ENCODE measurements around the gene SLC8A1. TPM values are rescaled to one million over a fixed set of nuclear protein-coding genes. Genes with fewer than 3 reads are reported as not detected.

Gene SLC8A1
- total RNA-seq, 1 donor from 2014 or later, result 9.6 TPM

GRCh38 chr2:40352041-40352702 lies 99.7 kb downstream of the SLC8A1 start:
- no peak for DNase-seq (ENCODE audit: low spot score)
- Mint-ChIP-seq H3K27ac (no peak overlapping the region), H3K27me3 (ENCODE audit: insufficient read depth, low read depth) (no peaks in the 10 kb centered on the region), H3K36me3 (no peaks in the 10 kb centered on the region), H3K4me3 (no peak overlapping the region), H3K9me3 (no peaks in the 10 kb centered on the region), H3K4me1 (peaks cover 7% of the 10 kb centered on the region)
- TF ChIP-seq CTCF (IDR thresholded peaks at IDR 0.05), result no peak
- no peak for TF ChIP-seq EZH2 (IDR thresholded peaks at IDR 0.05)
- no peak for TF ChIP-seq EZH2phosphoT487 (IDR thresholded peaks at IDR 0.05)
- no peak overlapping the region for H3K27ac ChIP-seq
- H3K4me2 ChIP-seq, result no peak overlapping the region
- no peaks in the 10 kb centered on the region for H3K4me1 ChIP-seq
- no peaks in the 10 kb centered on the region for H3K27me3 ChIP-seq
- no peaks in the 10 kb centered on the region for H3F3A ChIP-seq (ENCODE audit: low read depth)
- no peaks in the 10 kb centered on the region for H3K9me3 ChIP-seq (ENCODE audit: low read depth)
- no peaks in the 10 kb centered on the region for H3K36me3 ChIP-seq
- H3K4me3 ChIP-seq, result no peak overlapping the region
- no peak overlapping the region for H3K9ac ChIP-seq
- H3K79me2 ChIP-seq (ENCODE audit: low read depth), result no peaks in the 10 kb centered on the region
- H4K20me1 ChIP-seq (ENCODE audit: low read depth), result no peaks in the 10 kb centered on the region
- H2AFZ ChIP-seq (replicated peaks), result no peak overlapping the region

- Histone ChIP-seq H3K36me3 (no peaks in the 10 kb centered on the region), H3K27me3 (no peaks in the 10 kb centered on the region), H3K4me2 (no peak overlapping the region), H4K20me1 (ENCODE audit: low read depth) (no peaks in the 10 kb centered on the region), H3F3A (ENCODE audit: low read depth) (no peaks in the 10 kb centered on the region), H3K4me3 (no peak overlapping the region), H3K27ac (no peak overlapping the region), H3K9ac (no peak overlapping the region), H3K4me1 (no peaks in the 10 kb centered on the region), H2AFZ (replicated peaks) (no peak overlapping the region), H3K9me3 (ENCODE audit: low read depth) (no peaks in the 10 kb centered on the region), H3K79me2 (ENCODE audit: low read depth) (no peaks in the 10 kb centered on the region)
- no peak for TF ChIP-seq CTCF (IDR thresholded peaks at IDR 0.05)
- TF ChIP-seq EZH2 (IDR thresholded peaks at IDR 0.05), result no peak
- TF ChIP-seq EZH2phosphoT487 (IDR thresholded peaks at IDR 0.05), result no peak
- no peak overlapping the region for H3K27ac Mint-ChIP-seq
- peaks cover 19% of the 10 kb centered on the region for H3K4me1 Mint-ChIP-seq
- H3K9me3 Mint-ChIP-seq, result no peaks in the 10 kb centered on the region
- no peak overlapping the region for H3K4me3 Mint-ChIP-seq
- no peaks in the 10 kb centered on the region for H3K27me3 Mint-ChIP-seq (ENCODE audit: insufficient read depth, low read depth)
- H3K36me3 Mint-ChIP-seq, result no peaks in the 10 kb centered on the region
- no peak for DNase-seq (ENCODE audit: low spot score)
Observed at GRCh38 chr2:40348665-40349064, 103.2 kb downstream of the SLC8A1 start.

GRCh38 chr2:40348038-40348437 lies 103.9 kb downstream of the SLC8A1 start:
- Mint-ChIP-seq H3K27ac (no peak overlapping the region), H3K36me3 (no peaks in the 10 kb centered on the region), H3K27me3 (ENCODE audit: insufficient read depth, low read depth) (no peaks in the 10 kb centered on the region), H3K9me3 (no peaks in the 10 kb centered on the region), H3K4me1 (peaks cover 19% of the 10 kb centered on the region), H3K4me3 (no peak overlapping the region)
- Histone ChIP-seq H4K20me1 (ENCODE audit: low read depth) (no peaks in the 10 kb centered on the region), H3K4me3 (no peak overlapping the region), H2AFZ (replicated peaks) (no peak overlapping the region), H3K4me1 (no peaks in the 10 kb centered on the region), H3K79me2 (ENCODE audit: low read depth) (no peaks in the 10 kb centered on the region), H3K9ac (no peak overlapping the region), H3K27ac (no peak overlapping the region), H3K27me3 (no peaks in the 10 kb centered on the region), H3K9me3 (ENCODE audit: low read depth) (no peaks in the 10 kb centered on the region), H3F3A (ENCODE audit: low read depth) (no peaks in the 10 kb centered on the region), H3K4me2 (no peak overlapping the region), H3K36me3 (no peaks in the 10 kb centered on the region)
- TF ChIP-seq CTCF (IDR thresholded peaks at IDR 0.05) (no peak), EZH2 (IDR thresholded peaks at IDR 0.05) (no peak), EZH2phosphoT487 (IDR thresholded peaks at IDR 0.05) (no peak)
- no peak for DNase-seq (ENCODE audit: low spot score)

Measured in neural progenitor cell (in vitro differentiated cells).